GM13976 (cell line): ENCODE measurements around the gene ACSS1.

Experiments
- DNase-seq: peaks from one replicate; pipeline ENCODE4 v3.0.0; 2012; ENCODE audit warnings: low spot score
- in situ Hi-C: fragments of 300-500 bp; cut with MboI; formaldehyde crosslinking; loops from one replicate; pipeline ENCODE4 v1.12.0; 2022; ENCODE audit warnings: low sequenced_read_pairs, mixed read lengths, inconsistent platforms; ENCODE audit not compliant: unreplicated experiment
- TF ChIP-seq, protein P1 (sequence below): IDR thresholded peaks from 2 replicates; pipeline ENCODE4 v1.5.1; 2012; ENCODE audit warnings: borderline replicate concordance, mild to moderate bottlenecking; ENCODE audit not compliant: insufficient read depth; ENCODE audit errors: extremely low read depth, missing control alignments, control extremely low read depth

Gene ACSS1

DNA sequence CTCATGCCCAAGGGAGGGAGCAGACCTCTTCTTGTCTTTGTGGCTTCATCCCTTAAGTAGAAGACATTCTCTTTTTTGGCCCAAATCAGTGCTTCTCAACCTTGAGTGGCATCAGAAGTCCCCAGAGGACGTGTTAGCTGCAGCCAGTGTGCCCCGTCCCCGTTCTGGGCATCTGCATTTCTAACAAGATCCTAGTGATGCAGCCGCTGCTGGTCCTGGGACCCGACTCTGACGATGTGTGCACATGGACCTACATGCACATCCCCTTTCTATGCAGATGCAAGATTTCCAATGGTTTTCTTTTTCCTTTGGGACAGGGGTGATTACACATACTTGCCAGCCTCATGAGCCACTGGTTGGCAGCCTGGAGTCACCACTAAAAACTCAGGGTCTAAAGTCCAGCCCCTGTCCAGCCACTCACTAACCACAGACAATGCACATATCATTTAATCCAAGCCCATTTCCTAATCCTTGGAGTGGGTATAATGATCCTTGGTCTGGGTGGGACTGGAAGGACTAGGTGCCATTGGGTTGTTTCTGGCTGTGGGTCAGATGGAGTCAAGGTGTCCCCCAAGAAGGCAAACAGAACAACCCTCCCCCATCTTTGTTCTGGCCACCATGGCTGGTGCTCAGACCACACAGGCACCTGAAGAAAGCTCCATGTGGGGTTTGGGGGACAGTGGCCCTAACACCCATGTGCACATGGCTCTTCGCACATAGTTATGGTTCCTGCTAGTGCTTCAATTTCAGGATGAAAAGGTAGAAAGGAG lies 6.4 kb downstream of the ACSS1 start:
- no peak for DNase-seq
- TF ChIP-seq, protein P1, sequence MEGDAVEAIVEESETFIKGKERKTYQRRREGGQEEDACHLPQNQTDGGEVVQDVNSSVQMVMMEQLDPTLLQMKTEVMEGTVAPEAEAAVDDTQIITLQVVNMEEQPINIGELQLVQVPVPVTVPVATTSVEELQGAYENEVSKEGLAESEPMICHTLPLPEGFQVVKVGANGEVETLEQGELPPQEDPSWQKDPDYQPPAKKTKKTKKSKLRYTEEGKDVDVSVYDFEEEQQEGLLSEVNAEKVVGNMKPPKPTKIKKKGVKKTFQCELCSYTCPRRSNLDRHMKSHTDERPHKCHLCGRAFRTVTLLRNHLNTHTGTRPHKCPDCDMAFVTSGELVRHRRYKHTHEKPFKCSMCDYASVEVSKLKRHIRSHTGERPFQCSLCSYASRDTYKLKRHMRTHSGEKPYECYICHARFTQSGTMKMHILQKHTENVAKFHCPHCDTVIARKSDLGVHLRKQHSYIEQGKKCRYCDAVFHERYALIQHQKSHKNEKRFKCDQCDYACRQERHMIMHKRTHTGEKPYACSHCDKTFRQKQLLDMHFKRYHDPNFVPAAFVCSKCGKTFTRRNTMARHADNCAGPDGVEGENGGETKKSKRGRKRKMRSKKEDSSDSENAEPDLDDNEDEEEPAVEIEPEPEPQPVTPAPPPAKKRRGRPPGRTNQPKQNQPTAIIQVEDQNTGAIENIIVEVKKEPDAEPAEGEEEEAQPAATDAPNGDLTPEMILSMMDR, result no peak
- in situ Hi-C loops, result loop anchor here (25.0 kb wide), 1 partner anchor 361 kb away; the partner anchor contains the start of gene GINS1

DNA sequence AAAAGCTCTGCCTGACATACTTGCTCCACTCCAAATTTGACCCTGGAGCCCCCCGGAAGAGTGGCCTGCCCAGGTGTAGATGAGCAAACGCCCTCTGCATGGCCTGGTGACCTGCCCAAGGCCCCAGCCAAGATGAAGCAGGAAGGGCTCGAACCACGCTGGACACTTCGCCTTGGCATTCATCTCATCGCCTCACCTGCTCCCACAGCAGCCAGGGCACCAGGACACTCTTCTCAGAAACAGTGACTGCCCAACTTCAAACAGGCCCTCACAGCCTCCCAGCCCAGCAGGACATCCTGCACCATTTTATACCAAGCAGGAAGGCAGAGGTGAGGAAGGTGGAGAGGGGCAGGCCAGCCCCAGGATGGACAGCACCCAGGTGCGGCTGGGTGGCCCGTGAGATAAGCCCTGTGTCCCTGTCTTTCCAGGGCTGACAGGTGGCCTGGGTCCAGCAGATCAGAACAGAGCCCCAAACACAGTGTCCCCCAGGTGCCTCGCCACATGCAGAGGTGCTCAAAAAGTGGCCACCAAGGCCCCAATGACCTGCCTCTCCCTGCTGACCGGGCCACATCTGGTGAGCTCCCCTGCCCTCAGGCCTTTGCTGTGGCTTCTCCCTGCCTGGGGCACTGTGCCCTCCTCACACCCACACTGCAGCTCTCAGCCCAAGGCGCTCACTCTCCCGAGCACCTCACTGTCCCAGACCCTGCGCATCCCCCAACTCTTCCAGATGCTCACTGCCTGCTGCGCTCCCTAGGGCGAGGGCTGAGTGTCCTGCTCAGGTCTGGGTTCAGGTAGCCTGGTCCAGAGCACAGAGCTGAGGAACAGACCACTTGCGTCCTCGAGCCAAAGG lies 7.2 kb downstream of the ACSS1 start:
- in situ Hi-C loops, result loop anchor here (25.0 kb wide), 1 partner anchor 362 kb away; the partner anchor contains the start of gene GINS1
- no peak for DNase-seq
- TF ChIP-seq, protein P1, result no peak

DNA sequence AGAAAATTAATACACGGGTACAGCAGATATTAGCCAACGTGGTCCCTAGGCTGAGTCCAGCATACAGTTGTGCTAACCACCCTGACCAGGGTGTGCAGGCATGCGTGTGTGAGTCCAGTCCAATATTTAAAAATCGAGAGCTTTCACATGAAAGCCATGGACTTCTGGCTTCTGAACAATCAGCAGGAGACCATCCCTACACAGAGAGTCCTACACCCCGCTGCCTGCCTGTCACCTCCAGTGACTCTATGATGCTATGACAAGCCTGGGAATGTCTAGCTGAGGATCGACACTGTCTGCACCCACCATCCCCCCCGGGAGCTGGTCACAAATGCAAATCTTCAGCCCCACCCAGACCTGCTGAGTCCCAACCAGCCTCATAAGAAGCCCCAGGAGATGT lies 7.9 kb downstream of the ACSS1 start:
- in situ Hi-C loops, result loop anchor here (25.0 kb wide), 1 partner anchor 362 kb away; the partner anchor contains the start of gene GINS1
- no peak for DNase-seq
- TF ChIP-seq, protein P1, result no peak

GRCh38 chr20:25049261-25050060 lies 8.5 kb downstream of the ACSS1 start:
- in situ Hi-C loops, result loop anchor here (25.0 kb wide), 1 partner anchor 363 kb away; the partner anchor contains the start of gene GINS1
- DNase-seq, result no peak
- TF ChIP-seq, protein P1, result no peak

DNA sequence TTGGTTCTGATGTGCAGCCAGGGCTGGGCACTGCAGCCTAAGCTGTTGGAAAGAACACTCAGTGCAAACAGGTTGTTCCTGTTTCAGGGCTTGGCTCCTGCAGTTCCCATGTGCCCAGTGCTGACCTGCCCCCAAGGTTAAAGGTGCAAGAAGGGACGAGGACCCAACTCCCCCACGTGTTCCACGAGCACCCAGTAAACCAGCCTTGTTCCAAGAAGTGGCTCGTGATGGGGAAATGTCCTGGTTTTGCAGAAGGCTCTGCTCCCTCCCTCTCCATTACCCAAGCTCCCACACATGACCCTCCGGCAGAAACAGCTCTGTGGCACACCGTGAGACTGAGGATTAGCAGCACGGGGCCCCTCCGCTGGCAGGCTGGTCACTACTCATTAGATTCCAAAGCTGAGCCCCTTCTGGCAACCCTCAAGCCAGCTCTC lies 9.4 kb downstream of the ACSS1 start:
- DNase-seq, result no peak
- TF ChIP-seq, protein P1, result no peak

DNA sequence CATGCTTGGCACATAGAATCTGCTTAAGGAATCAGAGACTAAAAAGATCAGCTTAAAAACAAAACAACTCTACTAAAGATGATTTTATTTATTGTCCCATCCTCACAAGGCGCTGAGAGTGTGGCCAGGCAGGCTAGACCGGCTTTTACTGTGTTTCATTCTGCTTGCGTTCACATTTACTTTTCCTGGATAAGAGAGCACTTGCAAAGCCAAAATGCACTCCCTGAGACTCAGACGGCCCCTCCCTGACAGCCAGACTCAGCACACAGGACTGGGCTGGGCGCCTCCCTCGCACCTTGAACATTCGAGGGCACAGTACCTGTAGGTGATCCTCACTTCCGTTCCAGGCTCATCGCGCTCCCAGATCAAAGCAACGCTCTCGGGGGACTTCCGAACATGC lies 10.2 kb downstream of the ACSS1 start:
- no peak for DNase-seq
- in situ Hi-C loops, result no loop called here
- TF ChIP-seq, protein P1, result no peak

More for the DNA sequence above, 9.4 kb downstream of the ACSS1 start:
- in situ Hi-C loops, result no loop called here
